Smooth muscle cell of the brain vasculature (primary cell): ENCODE results near the gene AGBL3.

Source experiments
- DNase-seq: peaks from one replicate; pipeline ENCODE4 v3.0.0-alpha.2; 2012; ENCODE audit warnings: low read depth, low spot score

AGBL3 gene

DNA sequence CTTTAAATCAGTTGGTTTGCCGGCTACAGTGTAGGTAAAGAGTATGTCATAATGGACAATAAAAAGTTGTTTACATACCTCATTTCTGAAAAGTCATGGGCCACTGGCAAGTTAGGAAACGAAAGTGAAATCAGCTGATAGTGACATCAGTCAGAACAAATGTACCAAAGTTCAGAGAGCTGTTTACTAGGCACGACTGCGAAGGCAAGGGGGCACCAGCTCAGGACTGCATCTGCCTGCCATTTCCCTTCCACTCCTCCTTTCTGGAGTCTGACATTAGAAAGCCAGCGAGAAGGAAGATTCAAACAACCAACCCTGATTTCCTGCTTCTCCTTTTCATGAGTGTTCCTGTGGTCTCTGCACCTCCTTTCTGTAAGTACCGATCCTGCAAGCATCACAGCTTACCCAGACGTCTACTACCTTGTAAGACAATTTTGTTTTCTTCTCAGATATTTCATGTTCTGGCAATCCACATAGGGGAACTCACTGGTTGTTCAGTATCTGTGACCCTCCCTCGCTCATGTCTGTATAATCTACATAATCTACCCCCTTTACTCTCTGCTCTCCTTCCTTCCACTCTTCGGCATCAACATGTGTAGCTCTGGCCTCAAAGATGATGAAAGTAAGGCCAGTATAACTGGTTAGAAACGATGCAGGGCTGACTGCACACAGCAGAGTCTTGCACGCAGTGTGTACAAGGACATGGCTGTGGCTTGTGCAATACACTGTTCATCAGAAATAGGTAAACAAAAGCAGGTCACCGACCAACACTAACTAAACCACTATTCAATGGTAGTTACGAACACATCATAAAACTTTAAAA, 161.8 kb downstream of the AGBL3 start, which contains the start of gene TMEM140:
TSS of gene TMEM140 (plus strand) at position 174 of the 823 bp plus-strand sequence. CDS start 16,370 bp downstream, outside the sequence.
- DNase-seq = peak; percentile 43

DNA sequence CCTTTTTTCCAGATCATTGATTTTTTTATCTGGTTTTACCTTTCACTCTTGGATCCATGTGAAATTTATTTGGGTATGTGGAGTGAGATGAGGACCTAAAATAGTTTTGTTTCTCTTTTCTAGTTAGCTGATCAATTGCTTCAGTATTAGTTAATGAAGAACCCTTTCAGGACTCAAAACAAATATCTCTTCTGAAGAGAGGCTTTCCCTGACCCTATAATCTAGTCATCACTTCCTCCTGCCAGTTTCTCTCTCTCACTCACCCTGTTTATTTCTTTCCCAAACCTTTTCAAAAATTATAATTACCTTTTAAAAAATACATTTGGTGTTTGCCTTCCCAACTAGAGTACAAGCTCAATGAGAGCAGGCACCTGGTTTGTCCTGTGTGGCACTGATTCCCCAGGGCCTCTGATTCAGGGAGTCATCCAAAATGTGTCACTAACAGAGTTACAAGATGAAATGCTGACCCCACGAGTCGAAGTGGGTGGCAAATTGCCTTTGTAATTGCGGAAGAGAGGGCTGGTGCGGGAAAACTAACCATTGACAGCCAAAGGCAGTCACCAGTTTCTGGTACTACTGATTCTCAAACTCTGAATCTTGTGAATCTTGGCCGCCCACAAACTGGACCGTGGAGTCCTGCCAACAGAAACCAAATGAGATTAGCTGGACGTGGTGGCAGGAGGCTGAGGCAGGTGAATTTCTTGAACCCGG, 163.9 kb downstream of the AGBL3 start:
- DNase-seq = no peak

DNA sequence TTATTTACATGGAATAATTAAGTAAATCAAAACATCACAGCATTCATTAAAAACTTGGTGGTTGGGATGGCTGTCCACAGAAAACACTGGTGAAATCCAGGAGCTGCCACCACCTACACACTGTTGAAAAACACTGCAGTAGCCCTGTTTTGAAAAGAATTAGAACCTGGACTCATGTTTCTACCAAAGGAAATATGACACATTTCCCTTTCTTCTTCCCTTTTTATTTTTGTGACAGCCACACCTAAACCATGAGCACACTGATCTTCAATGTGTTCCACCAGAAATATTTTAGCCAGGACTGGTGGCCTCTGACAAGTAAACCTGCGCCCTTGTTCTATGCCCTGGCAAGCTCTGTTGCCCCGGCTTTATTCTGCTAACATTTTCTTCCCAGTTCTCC, 164.8 kb downstream of the AGBL3 start:
- DNase-seq = no peak

DNA sequence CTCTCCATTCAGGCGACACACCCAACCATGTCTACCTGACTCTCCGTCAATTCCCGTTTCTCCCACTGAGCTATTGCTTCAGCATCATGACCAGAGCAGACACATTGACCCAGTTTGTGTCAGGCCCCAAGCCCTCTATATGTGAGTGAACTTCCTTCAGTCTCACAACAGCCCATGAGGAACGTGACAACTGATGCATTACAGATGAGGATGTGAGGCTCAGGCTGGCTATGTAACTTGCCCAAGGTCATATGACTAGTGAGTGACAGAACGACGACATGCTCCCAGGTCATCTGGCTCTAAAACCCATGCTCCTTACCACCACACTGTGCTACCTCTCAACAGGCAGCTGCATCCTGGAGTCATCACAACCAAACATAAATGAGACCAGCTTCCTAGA, 165.2 kb downstream of the AGBL3 start:
- no peak for DNase-seq

DNA sequence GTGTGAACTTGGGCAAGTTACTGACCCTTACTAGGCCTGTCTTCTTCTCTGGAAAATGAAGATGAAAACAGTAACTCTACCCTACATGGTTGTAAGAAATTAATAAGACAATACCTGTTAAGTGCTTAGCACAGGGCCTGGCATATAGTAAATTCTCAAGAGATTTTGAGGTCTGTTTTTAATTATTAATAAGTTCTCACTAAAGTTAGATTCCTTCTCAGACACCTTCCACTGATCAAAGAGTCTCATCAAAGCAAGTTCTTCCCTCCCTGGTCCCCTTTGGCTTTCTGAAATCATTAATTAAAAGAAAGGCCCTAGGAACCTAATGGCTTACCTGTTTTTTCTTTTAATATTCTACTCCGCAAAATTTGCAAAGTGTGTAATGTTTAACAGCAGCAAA, 166.1 kb downstream of the AGBL3 start:
- DNase-seq = no peak

DNA sequence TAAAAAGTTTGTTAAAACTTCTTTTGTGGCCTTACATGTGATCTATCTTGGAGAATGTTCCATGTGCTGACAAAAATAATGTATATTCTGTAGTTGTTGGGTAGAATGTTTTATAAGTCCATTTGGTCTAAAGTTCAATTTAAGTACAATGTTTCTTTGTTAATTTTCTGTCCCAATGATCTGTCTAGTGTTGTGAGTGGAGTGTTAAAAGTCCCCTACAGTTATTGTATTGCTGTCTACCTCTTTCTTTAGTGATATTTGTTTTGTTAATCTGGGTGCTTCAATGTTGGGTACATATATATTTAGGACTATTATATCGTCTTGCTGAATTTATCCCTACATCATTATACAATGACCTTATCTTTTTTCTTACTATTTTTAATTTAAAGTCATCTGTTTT, 168.4 kb downstream of the AGBL3 start:
- no peak for DNase-seq

DNA sequence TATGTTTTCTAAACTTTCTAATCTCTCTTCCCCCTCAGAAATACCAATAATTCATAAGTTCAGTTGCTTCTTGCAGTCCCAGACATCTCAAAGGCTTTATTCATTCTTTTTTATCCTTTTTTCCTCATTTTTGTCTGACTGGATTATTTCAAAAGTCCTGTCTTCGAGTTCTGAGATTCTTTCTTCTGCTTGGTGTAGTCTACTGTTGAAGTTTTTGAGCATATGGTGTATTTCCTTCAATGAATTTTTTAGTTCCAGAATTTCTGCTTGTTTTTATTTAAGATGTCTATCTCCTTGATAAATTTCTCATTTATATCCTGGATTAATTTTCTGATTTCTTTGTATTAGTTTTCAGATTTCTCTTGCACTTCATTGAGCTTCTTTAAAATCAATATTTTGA, 170.0 kb downstream of the AGBL3 start:
- DNase-seq = no peak

DNA sequence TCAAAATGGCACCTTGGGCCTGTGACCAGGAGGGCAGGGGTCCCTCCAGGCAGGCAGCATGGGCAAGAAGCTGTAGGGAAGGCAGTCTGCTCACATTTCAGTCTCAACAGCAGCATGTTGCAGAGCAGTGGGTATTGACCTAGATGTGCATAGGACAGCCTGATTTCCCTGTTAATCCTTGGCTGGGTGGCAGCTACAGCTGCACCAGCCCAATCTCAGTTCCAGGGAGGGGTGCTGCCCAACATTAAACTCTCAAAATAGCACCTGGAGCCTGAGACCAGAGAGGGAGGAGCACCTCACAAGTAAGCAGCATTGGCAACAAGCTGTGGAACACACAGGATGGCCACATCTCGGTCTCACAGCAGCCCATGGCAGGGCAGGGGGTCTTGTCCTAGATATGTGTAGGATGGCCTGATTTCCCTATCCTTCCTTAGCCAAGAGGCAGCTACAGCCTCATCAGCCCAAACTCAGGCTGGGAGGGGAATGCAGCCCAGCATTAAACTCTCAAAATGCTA, 171.9 kb downstream of the AGBL3 start:
- no peak for DNase-seq

DNA sequence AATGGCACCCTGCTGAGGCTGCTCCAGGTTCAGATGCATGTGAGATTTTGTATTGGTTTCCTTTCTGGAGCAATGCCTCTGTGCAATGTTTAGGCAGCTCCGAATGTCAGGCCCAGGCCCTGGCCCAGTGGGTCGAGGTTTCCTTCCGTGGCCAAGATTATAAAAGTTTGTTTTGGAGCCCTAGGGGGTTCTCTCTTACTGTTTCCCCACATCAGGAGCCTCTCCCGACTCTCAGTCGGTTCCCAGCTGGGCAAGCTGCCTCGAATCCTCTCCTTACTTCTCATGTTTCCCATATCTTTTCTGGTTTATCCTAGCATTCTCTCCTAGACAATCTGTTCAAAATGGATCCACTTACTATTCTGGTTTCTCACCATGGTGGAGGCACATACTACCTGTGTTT, 172.6 kb downstream of the AGBL3 start:
- no peak for DNase-seq

DNA sequence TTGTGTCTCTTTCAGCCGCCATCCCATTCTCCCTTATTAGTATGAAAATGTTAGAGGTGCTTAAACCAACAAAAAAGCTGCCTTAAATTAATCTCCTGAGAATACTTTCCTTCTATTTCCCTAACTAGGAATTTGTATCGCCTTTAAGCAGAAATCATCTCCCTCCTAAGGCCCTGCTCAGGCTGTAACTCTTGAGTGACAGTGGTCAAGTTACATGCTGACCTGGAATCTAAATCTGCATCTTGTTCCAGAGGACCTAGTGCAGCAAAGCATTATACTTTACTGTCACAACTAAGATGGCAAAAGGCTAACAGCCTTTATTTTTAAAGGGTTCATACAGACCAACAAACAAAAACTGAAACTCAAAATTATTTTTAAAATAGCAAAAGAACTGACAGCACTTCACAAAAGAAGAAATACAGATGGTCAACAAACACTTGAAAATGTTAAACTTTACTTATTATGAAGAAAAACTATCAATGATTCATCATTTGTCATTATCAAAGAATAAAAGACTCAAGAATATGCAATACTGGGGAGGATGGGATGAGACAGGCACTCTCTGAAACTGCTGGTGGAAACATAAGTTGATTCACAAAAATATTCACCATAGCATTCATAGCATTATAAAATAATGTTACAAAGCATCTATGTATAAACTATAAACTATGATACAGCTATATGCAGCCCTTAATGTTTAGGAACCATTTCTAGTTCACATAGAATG, 173.2 kb downstream of the AGBL3 start:
- DNase-seq = no peak

DNA sequence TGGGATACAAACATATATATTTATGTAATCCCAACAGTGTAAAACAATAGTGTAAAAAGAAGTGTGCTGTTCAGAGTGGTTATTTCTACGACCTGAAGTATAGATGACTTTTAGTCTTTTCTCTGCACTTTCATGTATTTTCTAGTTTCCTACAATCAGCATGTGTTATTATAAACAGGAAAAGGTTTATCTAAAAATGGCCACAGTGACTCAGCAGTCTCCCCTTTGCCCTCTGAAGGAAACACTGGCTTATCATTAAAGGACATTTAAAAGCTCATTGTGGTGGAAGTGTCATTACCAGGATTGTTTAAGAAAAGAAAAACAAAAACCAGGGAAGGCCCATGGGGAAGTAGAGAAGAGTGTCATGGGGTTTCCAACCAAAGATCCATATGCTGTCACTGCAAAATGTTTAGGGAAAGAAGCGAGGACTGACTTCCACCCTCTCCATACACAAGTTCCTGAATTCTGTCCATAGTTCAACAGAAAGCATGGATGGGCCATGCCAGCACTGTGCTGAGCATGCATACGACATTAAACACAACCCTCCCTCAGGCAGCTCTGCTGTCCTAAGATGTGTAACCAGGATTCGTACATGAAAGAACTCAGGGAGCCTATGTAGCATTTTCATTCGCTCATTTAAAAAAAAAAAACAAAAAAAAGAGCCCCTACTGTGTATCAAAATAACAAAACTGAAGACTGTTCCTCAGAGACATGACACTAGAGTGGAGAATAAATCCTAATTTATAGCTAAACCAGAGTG, 174.0 kb downstream of the AGBL3 start:
- DNase-seq = no peak

DNA sequence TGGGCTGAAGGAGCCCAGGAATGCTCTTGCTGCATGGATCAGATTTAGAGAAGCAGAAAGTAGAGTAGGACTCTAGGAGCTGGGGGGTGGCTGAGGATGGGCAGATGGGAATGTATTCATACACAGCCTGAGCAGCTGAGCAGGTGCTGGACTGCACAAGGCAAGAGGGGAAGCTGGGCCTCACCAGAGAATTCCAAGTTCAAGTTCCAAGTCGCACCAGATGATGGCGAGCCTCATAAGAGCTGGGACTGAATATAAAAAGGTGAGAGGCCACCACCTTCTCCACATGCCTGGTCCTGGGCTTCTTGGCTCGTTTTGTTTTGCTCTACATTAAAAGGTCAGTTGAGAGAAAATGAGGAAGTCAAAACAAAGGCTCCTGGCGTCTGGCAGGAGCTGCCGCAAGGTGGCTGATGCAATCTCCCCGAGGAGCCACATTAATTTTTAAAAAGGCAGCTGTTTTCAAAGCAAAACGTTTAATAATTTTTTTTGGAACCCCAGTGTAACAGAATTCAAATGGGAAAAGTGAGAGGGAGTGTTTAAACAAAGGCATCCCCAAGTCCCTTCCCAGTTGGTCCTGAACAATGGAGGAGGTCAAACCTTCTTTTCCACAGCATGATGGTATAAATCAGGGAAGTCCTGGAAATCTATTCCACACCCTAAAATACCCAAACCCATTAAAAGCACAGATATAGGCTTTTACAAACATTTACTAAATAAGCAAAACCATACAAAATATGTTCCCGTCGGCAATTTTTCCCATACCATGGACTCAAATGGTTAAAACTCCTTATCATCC, 174.7 kb downstream of the AGBL3 start:
- peak; percentile 40 for DNase-seq

DNA sequence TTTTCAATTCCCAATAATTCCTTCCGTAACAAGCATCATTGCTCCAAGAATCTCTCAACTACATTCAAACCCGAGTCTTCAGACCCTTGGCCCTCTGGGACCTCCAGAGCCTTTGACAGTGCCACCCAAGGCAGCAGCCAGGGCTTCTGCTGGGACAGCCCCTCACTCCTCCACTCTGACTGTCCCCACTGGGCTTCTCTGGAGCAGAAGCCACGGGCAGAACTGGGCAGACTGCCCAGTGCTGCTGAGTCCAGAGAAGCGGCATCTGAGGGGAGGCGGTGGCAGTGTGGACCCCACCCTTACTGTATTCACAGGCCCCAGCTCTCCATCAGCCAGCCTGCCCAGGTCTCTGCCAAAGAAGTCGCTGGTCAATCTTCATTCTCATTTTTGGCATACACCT, 175.4 kb downstream of the AGBL3 start:
- no peak for DNase-seq

DNA sequence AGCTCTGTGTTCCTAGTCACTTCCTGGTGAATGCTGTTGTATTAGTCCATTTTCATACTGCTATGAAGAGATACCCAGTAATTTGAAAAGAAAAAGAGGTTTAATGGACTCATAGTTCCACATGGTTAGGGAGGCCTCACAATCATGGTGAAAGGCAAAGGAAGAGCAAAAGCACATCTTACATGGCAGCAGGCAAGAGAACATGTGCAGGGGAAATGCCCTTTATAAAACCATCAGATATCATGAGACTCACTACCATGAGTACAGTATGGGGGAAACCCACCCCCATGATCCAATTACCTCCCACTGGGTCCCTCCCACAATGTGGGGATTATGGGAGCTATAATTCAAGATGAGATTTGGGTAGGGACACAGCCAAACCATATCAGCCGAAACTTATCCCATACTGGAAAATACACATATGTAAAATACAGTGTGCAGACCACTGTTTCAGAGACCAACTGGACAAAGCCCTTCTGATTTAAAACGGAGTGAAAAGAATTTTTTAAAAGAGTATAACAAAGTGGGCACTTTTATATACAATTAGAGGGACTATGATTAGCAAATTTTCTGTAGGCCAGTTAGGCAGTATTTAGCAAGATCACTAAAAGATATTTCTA, 176.2 kb downstream of the AGBL3 start:
- no peak for DNase-seq

DNA sequence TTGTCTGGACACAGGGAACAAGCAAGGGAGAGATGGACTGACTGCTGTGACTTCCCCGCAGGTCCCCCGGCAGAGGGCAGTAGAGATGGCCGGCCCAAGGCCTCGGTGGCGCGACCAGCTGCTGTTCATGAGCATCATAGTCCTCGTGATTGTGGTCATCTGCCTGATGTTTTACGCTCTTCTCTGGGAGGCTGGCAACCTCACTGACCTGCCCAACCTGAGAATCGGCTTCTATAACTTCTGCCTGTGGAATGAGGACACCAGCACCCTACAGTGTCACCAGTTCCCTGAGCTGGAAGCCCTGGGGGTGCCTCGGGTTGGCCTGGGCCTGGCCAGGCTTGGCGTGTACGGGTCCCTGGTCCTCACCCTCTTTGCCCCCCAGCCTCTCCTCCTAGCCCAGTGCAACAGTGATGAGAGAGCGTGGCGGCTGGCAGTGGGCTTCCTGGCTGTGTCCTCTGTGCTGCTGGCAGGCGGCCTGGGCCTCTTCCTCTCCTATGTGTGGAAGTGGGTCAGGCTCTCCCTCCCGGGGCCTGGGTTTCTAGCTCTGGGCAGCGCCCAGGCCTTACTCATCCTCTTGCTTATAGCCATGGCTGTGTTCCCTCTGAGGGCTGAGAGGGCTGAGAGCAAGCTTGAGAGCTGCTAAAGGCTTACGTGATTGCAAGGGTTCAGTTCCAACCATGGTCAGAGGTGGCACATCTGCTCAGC, 178.2 kb downstream of the AGBL3 start:
- DNase-seq = no peak

DNA sequence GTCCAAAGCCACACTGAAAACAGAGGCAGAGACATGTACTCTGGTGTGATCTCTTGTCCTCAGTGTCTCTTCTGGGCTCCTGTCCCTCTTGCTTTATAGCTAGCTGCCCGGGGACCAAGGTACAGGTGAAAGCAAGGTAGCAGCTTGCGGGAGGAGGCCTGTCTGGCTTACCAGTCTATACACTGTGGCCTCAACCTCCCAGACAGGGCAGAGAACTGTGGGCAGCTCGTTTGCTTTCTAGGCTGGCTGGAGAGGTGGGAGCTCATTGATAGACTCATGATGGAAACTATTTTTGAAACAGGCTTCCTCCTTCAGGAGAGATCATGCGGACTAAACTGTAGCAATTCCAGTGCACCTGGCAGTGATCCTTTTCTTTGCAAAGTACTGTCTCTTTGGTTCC, 179.6 kb downstream of the AGBL3 start:
- DNase-seq = no peak

DNA sequence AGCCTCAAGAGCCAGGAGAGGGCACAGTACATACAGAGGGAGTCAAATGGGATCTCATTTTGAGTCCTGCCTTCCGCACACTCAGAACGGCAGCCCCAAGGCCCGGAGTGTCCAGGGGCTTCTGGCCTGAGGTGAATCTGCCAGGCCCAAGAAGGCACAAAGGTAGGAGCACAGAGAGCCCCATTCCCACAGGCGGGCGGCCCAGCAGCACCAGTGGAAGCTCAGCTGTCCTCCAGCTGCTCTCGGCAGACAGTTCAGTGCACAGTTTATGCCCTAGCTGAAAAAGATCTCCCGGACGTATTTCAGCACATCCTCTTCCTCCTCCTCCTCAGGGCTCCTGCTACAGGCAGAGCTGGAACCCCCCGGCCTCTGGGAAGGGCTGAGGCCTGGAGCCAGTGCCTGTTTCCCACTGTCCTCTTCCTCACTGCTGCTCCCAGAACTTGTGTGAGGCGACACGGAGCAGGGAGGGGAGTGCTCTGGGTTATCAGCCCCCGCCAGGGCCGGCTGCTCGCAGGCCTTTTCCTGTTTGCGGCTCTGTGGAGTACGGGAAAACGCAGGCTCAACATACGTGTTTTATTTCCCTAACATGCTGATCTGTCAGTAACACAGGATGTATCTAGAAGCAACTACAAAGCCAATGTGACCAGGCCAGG, 180.2 kb downstream of the AGBL3 start:
- no peak for DNase-seq

DNA sequence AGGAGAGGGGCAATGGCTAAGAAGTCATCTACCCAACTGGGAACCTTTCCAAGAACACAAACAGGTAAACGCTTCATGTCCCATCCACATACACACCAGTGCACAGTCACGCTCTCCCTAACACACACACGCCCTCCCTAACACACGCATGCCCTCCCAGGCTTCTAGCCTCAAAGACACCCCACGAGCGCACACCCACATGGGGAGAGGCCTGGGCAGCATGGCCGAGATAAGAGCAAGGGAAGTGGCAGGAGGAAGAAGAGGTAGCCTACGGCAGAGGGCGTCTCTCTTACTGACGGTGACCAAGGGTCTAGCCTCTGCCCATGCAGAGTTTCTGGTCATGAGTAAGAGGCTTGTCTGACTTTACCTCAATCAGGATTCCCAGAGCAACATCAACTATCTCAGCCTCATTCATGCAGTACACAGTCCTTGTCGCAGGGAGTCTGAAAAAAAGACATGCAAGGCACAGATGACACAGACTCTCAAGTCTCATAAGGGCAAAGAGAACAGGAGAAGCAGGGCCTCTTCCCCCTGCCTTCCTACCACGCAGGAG, 181.1 kb downstream of the AGBL3 start:
- no peak for DNase-seq

DNA sequence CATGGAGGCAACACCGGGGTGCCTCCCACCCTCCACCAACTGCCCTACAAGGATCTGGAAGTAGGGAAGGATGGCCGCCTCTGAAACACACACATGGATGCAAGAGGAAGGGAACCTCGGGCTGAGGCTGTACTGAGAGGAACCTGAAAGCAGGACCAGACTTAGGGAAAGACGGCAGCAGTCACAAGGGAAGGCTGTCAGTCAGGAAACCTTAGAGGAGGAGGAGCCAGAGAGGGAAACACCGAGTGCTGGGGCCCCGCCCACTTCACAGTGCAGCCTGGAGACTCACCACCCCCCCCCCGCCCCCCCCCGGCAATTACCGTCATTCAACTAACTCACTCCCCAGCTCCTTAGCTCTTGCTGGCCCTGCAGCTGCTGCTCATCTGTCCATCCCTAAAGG, 181.7 kb downstream of the AGBL3 start:
- DNase-seq = no peak
